HG02678 (cell line): ENCODE results near the gene COL9A1.
"Not testable (repeated sequence)": the region's sequence is repeated elsewhere in the genome, so short reads cannot be mapped to it uniquely, and the experiment has no call there.

Source experiments
- ATAC-seq: cut with Tn5 transposase; IDR thresholded peaks from one replicate; pipeline ENCODE4 v1.9.1; 2021; ENCODE audit warnings: mild to moderate bottlenecking, moderate library complexity; ENCODE audit not compliant: unreplicated experiment

Gene COL9A1

GRCh38 chr6:70303034-70303525, at the start of gene COL9A1:
COL9A1 (minus strand) TSS chr6:70303084; CDS start chr6:70302924, 160 bp downstream.
- ATAC-seq, result no peak

GRCh38 chr6:70351461-70351860, 48.6 kb upstream of the COL9A1 start:
- no peak for ATAC-seq

DNA sequence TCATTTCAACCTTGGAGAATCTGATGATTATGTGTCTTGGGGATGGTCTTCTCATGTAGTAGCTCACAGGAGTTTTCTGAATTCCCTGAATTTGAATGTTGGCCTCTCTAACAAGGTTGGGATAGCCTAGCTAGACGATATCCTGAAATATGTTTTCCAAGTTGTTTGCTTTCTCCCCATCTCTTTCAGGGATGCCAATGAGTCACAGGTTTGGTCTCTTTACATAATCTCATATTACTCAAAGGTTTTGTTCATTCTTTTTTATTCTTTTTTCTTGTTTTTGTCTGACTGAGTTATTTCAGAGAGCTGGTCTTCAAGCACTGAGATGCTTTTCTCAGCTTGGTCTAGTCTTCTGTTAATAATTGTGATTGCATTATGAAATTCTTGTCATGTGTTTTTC, 42.7 kb upstream of the COL9A1 start:
- no peak for ATAC-seq

DNA sequence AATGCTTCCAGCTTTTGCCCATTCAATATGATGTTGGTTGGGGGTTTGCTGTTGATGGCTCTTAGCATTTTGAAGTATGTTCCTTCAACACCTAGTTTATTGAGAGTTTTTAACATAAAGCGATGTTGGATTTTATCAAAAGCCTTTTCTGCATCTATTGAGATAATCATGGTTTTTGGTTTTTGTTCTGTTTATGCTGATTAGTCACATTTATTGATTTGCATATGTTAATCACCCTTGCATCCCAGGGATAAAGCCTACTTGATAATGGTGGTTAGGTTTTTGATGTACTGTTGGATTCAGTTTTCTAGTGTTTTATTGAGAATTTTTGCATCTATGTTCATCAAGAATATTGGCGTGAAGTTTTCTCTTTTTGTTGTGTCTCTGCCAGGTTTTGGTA, 40.4 kb upstream of the COL9A1 start:
- no peak for ATAC-seq

DNA sequence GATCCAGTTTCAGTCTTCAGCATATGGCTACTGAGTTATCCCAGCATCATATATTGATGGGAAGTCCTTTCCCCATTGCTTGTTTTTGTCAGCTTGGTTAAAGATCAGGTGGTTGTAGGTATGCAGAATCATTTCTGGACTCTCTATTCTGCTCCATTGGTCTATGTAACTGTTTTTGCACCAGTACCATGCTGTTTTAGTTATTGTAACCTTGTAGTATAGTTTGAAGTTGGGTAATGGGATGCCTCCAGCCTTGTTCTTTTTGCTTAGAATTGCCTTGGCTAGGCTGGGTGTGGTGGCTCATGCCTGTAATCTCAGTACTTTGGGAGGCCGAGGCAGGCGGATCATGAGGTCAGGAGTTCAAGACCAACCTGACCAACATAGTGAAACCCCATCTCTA, 36.9 kb upstream of the COL9A1 start:
- ATAC-seq, result not testable (repeated sequence)

DNA sequence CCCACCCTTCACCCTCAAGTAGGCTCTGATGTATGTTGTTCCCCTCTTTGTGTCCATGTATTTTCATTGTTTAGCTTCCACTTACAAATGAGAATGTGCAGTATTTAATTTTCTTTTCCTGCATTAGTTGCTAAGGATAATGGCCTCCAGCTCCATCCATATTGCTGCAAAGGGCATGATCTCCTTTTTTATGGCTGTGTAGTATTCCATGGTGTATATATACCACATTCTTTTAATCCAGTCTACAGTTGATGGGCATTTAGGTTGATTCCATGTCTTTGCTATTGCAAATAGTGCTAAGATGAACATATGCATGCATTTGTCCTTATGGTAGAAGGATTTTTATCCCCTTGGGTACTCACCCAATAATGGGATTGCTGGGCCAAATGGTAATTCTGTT, 35.9 kb upstream of the COL9A1 start:
- no peak for ATAC-seq

GRCh38 chr6:70337743-70338105, 34.8 kb upstream of the COL9A1 start:
- no peak for ATAC-seq

DNA sequence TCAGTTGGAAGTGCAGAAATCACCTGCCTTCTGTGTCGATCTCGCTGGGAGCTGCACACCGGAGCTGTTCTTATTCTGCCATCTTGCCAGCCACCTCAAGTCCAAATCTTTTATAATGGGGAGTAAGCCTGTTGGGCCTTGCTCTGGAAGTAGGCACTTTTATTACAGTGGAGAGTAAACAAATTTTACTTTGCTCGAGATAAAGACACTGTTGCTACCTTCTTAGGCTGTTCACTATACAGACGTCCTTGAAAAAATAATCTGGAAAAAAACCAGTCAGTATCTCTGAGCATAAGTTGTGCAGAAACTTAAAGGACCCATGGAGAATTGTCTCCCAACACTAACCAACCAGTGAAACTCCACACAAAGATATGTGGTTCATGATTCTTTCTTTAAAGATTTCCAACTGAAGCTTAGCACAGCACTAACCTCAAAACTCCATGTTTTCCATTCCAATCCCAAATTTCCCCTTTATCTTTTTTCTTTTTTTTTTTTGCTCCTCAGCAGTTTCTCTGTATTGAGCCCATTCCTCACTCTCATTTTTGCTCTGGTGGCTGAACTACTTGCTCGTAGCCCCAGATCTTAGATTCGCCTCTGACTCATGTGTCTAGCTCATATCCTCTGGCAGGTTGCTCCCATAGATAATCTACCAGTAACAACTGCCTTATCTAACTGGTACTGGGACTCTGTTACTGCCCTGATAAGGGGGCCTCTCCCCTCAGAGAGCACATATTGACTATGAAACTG, 34.3 kb upstream of the COL9A1 start:
- ATAC-seq, result no peak

DNA sequence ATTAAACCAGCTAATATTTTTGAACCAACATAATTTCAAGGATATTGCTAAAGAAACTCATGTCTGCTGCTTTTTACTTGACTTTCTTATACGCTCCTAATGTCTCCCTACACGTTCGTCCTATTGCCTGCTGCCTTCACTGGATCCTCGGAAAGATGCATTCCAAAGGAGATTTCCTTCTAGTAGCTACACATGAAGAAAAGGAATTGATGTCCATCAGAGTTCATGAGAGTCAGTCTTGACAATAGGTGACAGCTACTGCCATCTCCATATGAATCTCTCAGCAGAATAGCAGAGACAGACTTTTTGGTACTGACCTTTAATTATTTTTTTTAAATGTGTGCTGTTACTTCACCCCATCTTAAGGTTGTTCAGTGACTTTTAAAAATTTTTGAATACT, 24.2 kb upstream of the COL9A1 start:
- no peak for ATAC-seq

DNA sequence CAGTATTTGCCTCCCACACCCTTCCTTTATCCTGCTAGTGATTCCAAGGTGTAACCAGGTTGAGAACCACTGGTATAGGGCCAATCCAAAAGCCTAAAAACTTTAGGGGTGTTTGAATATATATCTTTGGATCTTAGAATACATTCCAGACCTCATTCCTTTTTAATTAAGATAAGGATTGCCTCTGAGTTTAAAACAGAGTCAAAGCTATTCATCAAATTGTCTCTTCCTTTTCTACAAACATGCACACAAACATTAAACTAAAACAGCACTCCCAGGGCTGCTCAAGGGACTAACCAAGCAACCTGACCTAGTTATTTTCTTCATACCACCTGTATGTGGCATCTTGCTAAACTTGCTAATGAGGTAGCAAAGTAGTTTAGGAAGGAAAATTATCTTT, 22.1 kb upstream of the COL9A1 start:
- ATAC-seq, result no peak

GRCh38 chr6:70317799-70318198, 14.9 kb upstream of the COL9A1 start:
- ATAC-seq, result not testable (repeated sequence)

DNA sequence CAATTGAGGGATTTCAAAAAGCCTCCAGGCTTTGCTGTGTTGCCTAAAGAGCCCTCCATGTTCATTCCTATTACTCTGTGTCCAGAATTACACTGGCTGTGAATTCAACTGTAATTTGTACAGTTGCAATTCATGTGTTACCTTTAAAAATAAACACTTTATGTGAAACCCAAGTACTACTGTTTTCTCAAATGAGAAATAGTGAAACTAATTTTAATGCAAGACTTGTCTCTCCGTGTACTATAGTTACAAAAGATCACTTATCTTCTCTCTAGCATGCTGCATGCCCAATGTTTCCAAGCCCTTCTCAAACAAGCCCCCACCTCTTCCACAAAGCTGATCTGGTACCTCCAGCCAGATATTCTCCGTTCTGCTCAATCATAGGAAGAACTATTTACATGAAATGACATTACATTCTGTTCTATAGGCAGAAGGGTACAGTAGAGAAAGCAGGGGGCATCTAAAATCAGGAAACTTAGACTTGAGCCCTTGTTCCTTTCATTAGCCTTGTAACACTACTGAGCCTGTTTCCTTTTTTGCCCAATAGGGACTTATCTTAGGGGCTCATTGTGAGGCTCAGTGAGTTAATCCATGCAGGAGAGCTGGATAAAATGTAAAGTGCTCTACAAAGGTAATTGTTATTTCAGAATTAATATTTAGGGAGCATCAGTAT, 12.3 kb upstream of the COL9A1 start:
- peak; percentile 61 for ATAC-seq

DNA sequence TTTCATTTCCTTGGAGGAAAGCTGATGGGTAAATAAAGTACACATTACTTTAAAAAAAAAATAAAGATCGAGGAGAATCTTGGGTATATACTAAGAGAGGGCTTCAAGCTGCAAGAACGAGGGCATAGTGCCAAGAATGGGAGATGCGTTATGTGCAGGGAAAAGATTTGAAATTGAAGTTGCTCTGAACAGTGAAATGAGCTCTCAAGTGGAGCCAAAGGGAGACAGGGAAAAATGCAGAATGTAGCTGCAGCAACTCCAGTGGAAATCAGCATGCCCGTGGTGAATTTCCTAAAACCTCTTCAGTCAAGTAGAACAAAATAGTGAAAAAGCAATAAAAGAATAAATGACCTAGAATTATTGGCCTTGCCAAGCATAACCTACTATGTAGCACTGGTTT, 11.4 kb upstream of the COL9A1 start:
- no peak for ATAC-seq

GRCh38 chr6:70312165-70312745, 9.4 kb upstream of the COL9A1 start:
- no peak for ATAC-seq

- ATAC-seq, result no peak
Observed at GRCh38 chr6:70310063-70310694, 7.3 kb upstream of the COL9A1 start.

DNA sequence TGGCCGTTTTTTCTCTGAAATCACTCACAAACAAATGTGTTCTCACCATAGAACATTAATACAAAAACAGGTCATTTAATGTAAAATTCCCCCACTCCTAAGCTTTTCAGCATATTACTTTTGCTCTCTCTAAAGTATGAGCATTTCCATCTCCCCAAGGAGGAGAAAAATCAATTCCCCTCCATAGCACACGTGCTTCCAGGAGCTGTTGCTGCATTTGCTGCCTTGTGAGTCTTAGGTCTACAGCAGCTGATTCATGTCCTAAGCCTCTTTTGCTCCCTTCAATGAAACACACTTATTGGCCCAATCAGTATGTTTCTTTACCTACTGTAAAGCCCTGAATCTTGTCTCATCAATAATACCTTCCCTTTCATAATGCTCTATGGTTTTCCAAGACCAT, 6.4 kb upstream of the COL9A1 start:
- no peak for ATAC-seq

DNA sequence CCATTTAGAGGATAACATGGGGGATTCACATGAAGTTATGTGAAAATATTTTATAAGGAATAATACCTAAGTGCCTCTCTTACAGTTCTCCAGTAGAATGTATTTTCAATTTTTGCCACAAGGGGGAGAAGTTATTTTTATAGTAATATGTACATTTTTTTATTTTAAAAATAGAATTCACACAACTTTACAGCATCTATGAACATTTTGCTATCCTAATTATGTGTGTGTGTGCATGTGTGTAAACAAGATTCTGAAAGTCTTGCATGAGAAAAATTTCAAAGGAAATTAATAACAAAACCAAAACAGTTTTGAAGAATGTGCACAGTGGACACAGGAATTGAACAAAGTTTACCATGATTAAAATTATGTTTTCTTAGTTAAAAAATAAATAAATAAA, 5.3 kb upstream of the COL9A1 start:
- ATAC-seq, result not testable (repeated sequence)

DNA sequence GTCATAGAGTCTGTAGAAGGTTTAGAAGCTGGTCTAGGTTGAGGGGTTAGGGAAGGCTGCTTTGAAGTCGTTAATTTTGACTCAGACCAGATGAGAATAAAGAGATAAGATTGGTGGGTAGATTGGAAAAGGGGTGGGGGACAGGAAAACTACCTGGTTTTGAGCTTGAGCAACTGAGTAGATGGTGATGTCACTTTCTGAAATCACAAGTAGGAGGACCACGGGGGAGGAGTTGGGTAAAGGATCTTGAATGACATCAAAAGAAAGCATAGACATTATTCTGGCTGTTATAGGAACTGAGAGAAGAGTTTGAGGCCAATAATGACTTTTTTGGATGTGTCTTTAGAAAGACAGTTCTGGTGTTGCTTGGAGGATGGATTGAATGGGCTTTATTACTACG, 4.1 kb upstream of the COL9A1 start:
- ATAC-seq, result no peak

GRCh38 chr6:70304616-70305015, 1.7 kb upstream of the COL9A1 start:
- no peak for ATAC-seq

DNA sequence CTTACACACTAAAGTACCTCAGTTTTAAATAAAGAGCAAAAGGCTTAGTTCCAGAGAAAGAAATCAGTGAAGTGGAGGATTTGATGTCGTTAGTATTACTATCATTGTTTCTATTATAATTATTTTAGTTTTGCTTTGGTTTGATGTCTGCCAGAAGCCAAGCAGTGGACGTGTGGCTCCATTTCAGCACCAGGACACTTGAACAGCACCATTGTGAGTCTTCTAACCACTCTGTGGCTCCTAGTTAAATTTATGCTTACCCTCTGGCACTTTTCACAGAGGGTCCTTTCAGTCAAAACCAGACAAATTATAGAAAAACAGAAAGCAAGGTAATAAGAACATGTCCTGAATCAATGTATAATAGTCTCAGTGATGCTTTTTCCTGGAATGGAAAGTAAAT, 3.4 kb downstream of the COL9A1 start:
- ATAC-seq, result no peak

DNA sequence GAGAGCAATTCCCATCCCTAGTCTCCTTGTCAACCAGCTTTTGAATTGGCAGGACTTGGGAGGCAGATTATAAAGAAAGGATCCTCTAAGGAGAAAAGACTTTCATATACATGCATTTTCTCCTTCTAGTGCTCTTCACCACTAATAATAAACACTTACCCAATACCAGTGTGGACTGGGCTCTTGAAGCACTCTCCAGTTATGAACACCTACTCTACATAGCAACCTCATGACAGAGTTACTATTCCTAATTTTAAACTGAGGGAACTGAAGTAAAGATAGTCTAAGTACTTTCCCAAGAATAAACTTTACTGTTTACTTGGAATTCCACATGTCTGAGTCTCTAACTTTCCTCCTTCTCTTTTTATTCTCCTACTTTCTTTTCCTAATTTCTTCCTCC, 4.8 kb downstream of the COL9A1 start:
- ATAC-seq, result no peak

GRCh38 chr6:70292193-70292592, 10.7 kb downstream of the COL9A1 start:
- ATAC-seq, result no peak
